ENCODE data around the gene HSPB8.

Gene HSPB8

DNA sequence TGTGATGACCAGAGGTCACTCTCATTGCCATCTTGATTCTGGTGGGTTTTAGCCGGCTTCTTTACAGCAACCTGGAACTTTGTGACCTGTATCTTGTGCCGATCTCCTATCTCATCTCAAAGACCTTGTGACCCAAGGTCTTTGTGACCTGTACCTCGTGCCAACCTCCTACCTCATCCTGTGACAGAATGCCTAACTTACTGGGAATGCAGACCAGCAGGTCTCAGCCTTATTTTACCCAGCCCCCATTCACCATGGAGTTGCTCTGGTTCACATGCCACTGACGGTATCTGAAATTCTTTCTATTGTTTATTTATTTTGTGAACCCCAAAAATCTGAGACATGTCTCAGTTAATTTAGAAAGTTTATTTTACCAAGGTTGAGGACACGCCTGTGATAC lies 7.4 kb upstream of the HSPB8 start:
- DNase-seq, result no peak

DNA sequence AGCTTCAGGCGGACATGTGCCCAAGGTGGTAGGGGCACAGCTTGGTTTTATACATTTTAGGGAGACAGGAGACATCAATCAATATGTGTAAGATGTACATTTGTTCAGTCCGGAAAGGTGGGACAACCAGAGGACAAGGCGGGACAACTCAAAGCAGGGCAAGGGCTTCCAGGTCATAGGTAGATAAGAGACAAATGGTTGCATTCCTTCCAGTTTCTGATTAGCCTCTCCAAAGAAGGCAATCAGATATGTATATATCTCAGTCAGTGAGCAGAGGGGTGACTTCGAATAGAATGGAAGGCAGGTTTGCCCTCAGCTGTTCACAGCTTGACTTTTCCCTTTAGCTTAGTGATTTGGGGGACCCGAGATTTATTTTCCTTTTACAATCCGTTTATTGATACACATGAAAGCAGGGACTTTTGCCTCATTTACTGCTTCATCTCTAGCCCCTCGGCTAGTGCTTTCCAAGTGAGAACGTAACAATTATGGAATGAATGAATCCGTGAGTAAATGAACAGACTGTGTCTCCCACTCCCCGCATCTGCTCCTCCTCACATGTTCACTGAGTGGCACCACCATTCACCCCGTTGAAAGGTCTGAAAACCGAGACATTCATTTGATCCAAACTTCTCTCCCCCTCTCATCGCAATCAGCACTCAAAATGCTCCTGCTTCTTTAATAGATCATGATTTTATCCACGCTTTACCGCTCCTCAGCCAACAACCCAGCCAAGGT lies 6.9 kb upstream of the HSPB8 start:
- DNase-seq, result no peak

DNA sequence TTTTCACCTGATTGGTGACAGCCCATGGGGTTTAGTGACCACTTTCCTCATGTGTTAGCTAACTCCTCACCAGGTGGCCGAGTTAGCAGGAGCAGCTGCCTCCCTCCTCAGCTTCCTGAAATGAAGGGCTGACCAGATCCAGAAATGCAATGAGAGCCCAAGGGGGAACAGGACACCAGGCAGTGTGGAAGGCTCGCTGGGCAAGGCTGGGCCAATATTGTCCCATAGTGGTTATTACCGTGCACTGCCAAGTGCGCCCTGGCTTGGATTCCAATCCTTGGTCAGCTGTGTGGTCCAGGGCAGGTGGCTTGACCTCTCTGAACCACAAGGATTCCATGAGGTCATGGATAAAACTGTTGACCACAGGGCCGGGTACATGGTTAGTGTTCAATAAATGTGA lies 3.6 kb upstream of the HSPB8 start:
- DNase-seq, result no peak

DNA sequence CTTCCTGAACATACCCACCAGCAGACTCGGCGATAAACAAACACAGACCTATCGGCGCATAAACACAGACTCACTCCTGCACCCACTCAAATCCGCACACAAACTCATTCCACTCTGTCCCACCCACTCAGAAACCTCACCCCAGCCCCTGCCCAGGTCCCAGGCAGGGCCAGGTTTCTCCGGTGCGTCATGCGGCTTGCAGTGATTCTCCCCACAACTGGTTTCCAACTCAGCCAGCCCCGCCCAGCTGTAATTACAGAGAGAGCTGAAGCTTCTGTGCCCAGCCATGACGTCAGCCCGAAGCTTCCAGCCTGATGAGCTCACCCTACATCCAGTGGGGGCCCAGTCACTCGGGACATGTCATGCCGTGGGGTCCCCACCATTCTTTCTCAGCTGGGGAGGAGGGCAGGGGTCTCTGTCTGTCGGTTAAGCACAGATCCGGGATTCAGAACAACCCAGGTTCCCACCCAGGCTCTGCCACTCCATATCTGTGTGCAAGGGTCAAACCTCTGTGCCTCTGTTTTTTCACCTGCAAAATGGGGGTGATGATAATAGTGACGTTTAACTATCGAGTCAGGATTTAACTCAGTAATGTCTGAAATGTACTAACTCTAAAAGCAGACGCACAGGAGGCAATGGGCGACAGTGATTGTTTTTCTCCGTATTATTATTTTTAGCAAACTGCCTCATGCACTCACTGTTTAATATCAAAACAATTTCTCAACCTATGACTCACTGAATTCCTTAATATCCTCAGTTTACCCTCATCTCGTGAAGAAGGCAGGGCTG lies 2.3 kb upstream of the HSPB8 start:
- peak; percentile 61 for DNase-seq

DNA sequence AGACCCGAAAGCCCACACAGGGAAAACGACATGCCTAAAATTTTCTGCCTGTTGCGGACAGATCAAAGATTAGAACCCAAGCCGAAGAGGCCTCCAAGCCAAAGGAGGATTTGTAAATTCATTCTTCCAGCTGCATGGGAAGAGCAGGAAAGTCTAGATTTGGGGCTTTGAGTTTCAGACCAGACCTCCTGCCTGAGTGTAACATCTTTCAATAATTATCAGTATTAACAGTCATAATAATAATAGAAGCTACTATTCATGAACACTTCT lies 1.7 kb upstream of the HSPB8 start:
- DNase-seq, result no peak

DNA sequence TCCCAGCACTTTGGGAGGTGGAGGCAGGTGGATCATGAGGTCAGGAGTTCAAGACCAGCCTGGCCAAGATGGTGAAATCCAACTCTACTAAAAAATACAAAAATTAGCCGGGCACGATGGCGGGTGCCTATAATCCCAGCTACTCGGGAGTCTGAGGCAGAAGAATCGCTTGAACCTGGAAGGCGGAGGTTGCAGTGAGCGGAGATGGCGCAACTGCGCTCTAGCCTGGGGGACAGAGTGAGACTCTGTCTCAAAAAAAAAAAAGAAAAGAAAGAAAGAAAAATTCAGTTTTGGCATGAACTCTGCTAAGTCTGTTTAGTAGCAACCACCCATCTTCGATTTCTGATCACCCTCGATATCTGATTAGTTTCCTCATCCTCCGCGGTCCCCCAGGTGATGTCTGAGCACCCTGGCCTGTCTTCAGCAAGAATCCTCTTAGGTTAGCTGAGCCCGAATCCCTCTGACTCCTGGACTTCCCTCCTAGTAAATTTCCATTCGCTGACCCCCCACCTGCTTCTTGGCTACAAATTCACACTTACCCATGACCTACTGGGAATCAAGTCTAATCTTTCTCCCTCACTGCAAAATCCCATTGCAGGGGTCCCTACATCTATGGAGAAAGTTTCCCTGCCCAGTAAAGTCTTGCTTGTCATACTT lies 879 bp upstream of the HSPB8 start:
- no peak for DNase-seq

DNA sequence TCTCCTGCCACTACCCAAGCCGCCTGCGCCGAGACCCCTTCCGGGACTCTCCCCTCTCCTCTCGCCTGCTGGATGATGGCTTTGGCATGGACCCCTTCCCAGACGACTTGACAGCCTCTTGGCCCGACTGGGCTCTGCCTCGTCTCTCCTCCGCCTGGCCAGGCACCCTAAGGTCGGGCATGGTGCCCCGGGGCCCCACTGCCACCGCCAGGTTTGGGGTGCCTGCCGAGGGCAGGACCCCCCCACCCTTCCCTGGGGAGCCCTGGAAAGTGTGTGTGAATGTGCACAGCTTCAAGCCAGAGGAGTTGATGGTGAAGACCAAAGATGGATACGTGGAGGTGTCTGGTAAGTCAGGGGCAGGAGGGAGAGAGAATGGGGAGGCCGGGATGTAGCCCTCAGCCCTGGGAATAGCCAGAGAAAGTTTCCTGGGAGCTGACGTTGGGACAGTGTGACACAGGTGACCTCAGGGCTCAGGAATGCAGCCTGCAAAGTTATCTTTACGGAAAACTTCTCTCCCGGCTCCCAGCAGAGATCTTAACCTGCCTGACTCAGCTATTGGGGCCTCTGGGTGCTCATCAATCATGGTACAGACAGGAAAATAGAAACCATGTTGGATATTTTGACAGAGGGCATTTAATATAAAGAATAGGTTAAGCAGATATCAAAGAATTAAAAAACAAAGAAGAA lies 747 bp downstream of the HSPB8 start:
- no peak for DNase-seq

DNA sequence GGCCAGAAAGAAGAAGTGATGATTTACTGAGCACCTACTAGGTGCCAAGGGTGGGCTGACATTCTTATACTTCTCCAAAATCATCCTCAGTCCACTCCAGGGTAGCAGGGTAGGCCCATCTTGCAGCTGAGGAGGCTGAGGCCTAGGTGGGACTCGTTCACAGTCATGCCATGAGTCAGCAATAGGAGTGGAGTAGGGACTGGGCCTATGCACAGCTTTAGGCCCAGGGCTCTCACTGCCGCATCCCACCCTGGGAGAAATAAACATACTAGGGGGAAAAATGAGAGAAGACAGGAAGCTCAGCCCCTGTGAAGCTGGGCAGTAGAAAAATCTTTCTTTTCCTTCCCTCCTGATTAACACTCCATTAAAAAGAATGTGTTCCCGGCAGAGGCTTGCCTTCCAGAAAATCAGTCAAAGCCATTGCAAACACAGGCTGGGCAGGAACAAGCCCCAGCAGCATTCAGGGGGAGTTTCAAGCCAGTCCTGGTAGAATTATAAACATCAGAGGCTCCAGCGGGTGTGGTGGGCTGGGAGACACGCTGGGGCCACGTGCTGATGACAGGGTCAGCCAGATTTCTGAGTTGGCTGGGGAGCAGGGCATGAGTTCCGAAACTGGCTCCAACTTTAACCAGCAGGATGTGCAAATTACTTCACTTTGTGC lies 1.8 kb downstream of the HSPB8 start:
- DNase-seq, result no peak

DNA sequence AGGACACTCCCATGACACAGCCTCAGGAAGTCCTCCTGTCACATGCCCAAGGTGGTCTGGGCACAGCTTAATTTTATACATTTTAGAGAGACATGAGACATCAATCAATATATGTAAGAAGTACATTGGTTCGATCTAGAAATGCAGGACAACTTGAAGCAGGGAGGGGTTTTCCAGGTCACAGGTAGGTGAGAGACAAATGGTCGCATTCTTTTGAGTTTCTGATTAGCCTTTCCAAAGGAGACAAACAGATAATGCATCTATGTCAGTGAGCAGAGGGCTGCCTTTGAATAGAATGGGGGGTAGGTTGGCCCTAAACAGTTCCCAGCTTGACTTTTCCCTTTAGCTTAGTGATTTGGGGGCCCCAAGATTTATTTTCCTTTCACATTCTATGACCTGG lies 2.5 kb downstream of the HSPB8 start:
- no peak for DNase-seq

DNA sequence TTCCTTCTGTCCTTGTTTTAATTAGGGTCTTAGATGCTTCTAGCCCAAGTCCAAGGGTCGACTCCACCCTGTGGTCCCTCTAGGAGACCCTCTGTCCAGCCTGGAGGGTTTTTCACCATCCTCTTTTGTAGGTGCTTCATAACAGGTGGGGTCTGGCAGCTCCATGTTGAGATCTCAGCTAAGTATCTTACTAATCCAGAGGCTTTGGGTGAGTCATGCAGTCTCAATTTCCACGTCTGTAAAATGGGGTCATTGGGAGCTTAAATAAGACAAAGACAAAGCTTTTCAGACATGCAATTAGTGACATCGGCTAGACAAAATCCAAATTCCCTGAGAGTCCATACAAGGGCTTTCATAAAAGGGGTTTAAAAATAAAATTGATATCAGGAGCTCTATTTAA lies 3.2 kb downstream of the HSPB8 start:
- no peak for DNase-seq

- DNase-seq, result no peak
Observed at GRCh38 chr12:119182701-119183493, 4.2 kb downstream of the HSPB8 start.

DNA sequence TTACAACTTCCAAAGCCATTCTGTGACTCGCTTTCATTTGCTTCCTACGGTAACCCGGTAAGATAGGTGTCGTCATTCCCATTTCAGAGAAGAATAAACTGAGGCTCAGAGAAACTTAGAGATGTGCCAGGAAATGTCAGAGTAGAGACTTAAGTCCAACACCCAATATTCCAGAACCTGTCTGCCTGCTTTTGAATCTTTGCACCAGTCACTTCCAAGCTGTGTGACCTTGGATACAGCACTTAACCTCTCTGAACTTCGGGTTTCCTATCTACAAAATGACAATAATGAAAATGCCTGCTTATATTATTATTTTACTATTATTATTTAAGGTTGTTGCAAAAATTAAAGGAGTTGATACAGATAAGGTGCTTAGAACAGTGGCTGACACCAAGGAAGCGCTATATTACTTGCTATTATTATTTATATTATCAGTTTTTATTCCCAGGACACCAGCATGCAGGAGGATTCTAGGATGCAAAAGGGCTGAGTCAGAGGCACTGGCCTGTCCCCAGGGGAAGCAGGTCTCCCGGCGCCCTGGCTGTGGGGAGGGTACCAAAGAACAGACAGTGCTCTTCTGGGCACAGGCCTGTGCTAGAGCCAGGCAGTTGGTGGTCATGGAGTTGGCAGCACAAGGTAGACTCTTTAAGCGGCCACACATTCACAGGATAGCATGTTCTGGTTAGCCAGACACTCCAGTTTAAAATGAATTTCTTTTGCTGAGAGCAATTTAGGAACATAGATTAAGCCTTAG lies 5.4 kb downstream of the HSPB8 start:
- DNase-seq, result no peak

DNA sequence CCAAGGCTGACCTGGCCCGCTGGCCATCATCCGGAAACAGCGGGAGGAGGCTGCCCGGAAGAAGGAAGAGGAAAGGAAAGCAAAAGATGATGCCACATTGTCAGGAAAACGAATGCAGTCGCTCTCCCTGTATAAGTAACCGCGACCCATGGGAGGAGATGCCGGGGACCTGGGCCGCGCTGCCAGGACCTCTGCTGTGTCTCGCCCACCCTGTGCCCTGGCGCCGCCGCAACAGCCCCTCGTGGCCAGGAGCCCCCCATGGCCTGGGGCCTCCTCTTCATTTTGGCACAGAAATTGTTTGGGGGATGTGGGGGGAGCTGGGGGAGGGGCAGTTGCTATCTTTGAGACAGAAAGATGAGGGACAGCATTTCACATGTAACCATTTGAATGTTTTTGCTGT lies 16.5 kb downstream of the HSPB8 start:
- DNase-seq, result no peak

- no peak for DNase-seq
Observed at GRCh38 chr12:119198440-119198839, 19.7 kb downstream of the HSPB8 start.

GRCh38 chr12:119200601-119201000 lies 21.9 kb downstream of the HSPB8 start:
- no peak for DNase-seq

- peak; percentile 89 for DNase-seq
Observed at GRCh38 chr12:119201789-119202543, 23.2 kb downstream of the HSPB8 start.

- DNase-seq, result no peak
Observed at GRCh38 chr12:119202544-119202943, 23.8 kb downstream of the HSPB8 start.

DNA sequence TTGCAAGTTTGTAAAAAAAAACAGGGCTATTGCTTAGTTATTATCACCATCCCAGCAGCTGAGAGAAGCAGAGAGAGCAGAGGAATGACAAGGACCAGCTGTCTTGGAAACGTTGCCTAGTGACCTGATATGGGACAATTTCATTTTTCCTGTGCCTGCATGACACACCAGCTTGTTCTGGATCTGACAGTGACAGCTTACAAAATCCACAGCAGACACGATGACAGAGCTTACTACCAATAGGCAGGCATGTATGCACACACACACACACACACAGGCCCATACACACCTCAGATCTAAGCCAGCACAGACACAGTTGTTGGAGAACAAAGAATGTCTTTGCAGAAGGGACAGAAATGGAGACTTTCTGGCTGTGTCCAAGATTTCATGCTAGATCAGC lies 25.4 kb downstream of the HSPB8 start:
- DNase-seq, result no peak

DNA sequence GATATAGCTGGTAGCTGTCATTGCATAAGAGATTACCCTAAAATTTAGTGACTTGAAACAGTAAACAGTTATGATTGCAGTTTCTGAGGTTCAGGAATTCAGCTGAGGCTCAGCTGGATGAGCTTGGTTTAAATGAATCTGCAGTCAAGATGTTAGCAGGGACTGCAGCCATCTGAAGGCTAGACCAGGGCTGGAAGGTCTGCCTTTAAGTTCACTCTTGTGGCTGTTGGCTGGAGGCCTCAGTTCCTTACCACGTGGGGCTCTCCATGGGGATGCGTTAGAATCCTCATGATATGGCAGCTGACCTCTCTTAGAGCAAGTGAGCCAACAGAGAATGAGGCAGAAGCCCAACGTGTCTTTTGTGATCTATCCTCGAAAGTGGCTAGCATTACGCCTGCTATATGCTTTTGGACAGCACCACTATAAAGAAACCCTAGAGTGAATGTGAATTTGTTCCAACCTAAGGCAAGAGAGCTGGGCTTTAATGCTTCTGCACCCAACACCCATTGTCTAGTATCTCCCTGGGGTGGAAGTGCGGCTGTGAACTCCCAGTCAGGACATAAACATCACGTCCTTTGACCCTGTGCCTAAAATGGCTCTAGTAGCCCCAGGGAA lies 26.0 kb downstream of the HSPB8 start:
- no peak for DNase-seq

DNA sequence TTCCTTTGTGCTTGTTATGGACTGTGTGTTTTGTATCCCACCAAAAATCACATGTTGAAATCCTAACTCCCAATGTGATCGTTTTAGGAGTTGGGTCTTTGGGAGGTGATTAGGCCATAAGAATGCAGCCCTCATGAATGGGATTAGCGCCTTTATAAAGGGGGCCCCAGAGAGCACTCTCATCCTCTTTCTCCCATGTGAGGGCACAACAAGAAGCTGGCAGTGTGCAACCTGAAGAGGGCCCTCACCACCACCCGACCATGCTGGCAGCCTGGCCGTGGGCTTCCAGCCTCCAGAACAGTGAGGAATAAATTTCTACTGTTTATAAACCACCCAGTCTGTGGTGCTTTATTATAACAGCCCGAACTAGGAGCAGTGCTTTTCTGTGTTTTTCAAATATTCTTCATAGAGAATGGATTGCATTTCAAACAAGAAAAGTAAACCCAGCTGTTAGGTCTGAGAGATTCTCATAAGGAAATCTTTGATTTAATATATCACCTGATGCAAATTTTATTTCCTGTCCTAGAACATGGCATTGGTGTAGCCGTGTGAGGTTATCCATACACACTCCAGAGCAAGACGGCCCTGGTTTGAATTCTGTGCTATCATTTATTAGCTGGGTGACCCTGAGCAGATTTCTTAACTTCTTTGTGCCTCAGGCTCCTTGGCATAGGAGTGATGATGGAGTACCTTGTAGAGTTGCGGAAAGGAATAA lies 27.8 kb downstream of the HSPB8 start:
- no peak for DNase-seq

All from NCI-H510A treated with DMSO at 0.1 percent for 48 hours (cell line).